ENCODE measurements around the gene CDKAL1.

DNA sequence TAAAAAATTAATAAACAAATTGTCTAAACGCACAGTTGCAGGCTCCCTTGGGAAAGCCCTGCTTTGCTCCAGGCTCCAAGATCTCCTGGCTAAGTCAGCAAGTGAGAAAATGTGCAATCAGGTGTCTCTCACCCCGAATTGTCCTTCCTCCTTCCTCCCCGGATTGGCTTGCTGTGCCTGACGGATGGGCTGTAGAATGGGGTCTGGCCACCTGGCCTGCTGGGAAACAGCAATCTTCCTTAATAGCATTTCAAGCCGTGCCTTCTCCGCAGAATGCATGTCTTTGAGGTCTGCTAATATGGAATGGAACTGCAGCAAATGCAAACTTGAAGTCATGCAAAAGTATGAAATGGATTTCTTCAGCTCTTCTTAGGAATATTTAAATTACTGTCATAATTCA is 43.7 kb upstream of the CDKAL1 start:
- no peak for TF ChIP-seq GATA2 (IDR thresholded peaks at IDR 0.05; ENCODE audit: low read depth, low read length)
- no peak for TF ChIP-seq GATA3 (IDR thresholded peaks at IDR 0.05; ENCODE audit: low read depth, low read length)

Data from SH-SY5Y (cell line).